K562 (cell line): ENCODE measurements around the gene DST. TPM values are rescaled to one million over a fixed set of nuclear protein-coding genes. Genes with fewer than 3 reads are reported as not detected.

Experiments used
- ATAC-seq: fragments of 200-7000 bp; cut with Tn5 transposase; 3 replicates; pipeline ENCODE4 v1.9.1; 2020; ENCODE audit warnings: moderate library complexity
- BruUV-seq: library from RNA; stranded (reverse); fragments of 400-500 nt; replicated peaks from 2 replicates; lab custom pipeline; 2021; lab: Mats Ljungman, UMichigan
- CTCF ChIA-PET: fragments of 300-600 bp; formaldehyde crosslinking; extraction: SDS; loops from one replicate; lab custom pipeline; 2021; ENCODE audit warnings: low intra/inter-chr PET ratio; lab: Yijun Ruan, JAX
- POLR2A ChIA-PET: fragments of 300-600, 350-650 bp; sonication (Branson Sonifier 250); formaldehyde crosslinking; extraction: SDS; loops from one replicate; lab custom pipeline; 2021; ENCODE audit warnings: antibody characterized with exemption, inconsistent platforms; lab: Yijun Ruan, JAX
- DNase-seq, 4 experiments: peaks; one replicate each; pipeline versions ENCODE4 v3.0.0 to v3.0.0-alpha.2; 2011 to 2018; ENCODE audit warnings: low spot score in 3 of 4, mixed read lengths in 3 of 4; ENCODE audit errors: extremely low read depth in 1 of 4
- FAIRE-seq: peaks from 2 replicates; lab custom pipeline; 2011; peaks lifted over from hg19 to GRCh38; lab: Jason Lieb, UNC
- H2AFZ ChIP-seq: 2 replicates; pipeline ENCODE4 v1.6.0; 2011; ENCODE audit warnings: low read depth, low read length, control low read depth, inconsistent platforms
- H3K27ac ChIP-seq: fragments of 200-600 bp; 3 replicates; pipeline ENCODE4 v1.8.0; 2011; ENCODE audit warnings: low read depth, mild to moderate bottlenecking, control low read depth, inconsistent platforms, low read length, moderate library complexity, mixed read lengths; ENCODE audit errors: extremely low read depth
- H3K27me3 ChIP-seq, 2 experiments: fragments of 300-600 bp in 1 of 2; 2 replicates in 1 of 2; 3 replicates in 1 of 2; pipeline versions ENCODE4 v1.6.0 to v1.8.0; 2011; ENCODE audit warnings: inconsistent platforms in 2 of 2, low read length in 2 of 2, mild to moderate bottlenecking in 1 of 2, mixed read lengths in 1 of 2, moderate library complexity in 1 of 2; ENCODE audit not compliant: control insufficient read depth in 2 of 2, insufficient read depth in 2 of 2
- H3K36me3 ChIP-seq: fragments of 300-600 bp; 3 replicates; pipeline ENCODE4 v1.8.0; 2011; ENCODE audit warnings: mild to moderate bottlenecking, low read length, inconsistent platforms; ENCODE audit not compliant: control insufficient read depth, insufficient read depth
- H3K4me1 ChIP-seq, 2 experiments: fragments of 200-600 bp in 1 of 2; replicated peaks in 1 of 2; 2 replicates in 1 of 2; 3 replicates in 1 of 2; pipeline versions ENCODE4 v1.5.1 to v1.8.0; 2011; ENCODE audit warnings: inconsistent platforms in 2 of 2, low read length in 2 of 2, mild to moderate bottlenecking in 1 of 2, mixed read lengths in 1 of 2, moderate library complexity in 1 of 2; ENCODE audit not compliant: control insufficient read depth in 2 of 2, insufficient read depth in 2 of 2
- H3K4me2 ChIP-seq: 2 replicates; pipeline ENCODE4 v1.6.1; 2011; ENCODE audit warnings: low read length, control low read depth, inconsistent platforms, mixed read lengths; ENCODE audit not compliant: insufficient read depth
- H3K4me3 ChIP-seq: fragments of 200-600 bp; sonication (generic), shearing (Covaris generic); 2 replicates; pipeline ENCODE4 v1.5.1; 2016; ENCODE audit warnings: control low read depth, inconsistent platforms
- H3K79me2 ChIP-seq: fragments of 200-600 bp; 3 replicates; pipeline ENCODE4 v1.8.0; 2011; ENCODE audit warnings: low read length, inconsistent platforms; ENCODE audit not compliant: control insufficient read depth, insufficient read depth
- H3K9ac ChIP-seq, 2 experiments: 2 replicates each; pipeline versions ENCODE4 v1.6.0 to v1.6.1; 2011; ENCODE audit warnings: low read depth in 2 of 2, low read length in 2 of 2, control low read depth in 1 of 2, inconsistent platforms in 1 of 2, mild to moderate bottlenecking in 1 of 2, mixed read lengths in 1 of 2; ENCODE audit not compliant: insufficient read depth in 1 of 2
- H3K9me1 ChIP-seq: one replicate; pipeline ENCODE4 v1.6.0; 2011; ENCODE audit warnings: inconsistent platforms, mild to moderate bottlenecking, low read length, moderate library complexity; ENCODE audit not compliant: control insufficient read depth, insufficient read depth
- H3K9me3 ChIP-seq: replicated peaks from 2 replicates; pipeline ENCODE4 v1.5.1; 2011; ENCODE audit warnings: low read depth, low read length, inconsistent platforms; ENCODE audit not compliant: control insufficient read depth, insufficient read depth
- H4K20me1 ChIP-seq: replicated peaks from 2 replicates; pipeline ENCODE4 v1.6.1; 2011; ENCODE audit warnings: low read length, inconsistent platforms, mixed read lengths; ENCODE audit not compliant: control insufficient read depth, insufficient read depth
- CEBPB ChIP-seq: fragments of 450-650 bp; IDR thresholded peaks from 2 replicates; pipeline ENCODE4 v1.6.1; 2016; ENCODE audit warnings: missing genetic modification characterization, missing compliant biosample characterization
- GABPA ChIP-seq: fragments of 200-800 bp; sonication (Bioruptor generic); conservative IDR thresholded peaks from 2 replicates; pipeline ENCODE4 v1.6.1; 2016; ENCODE audit warnings: low read depth, missing genetic modification characterization, missing compliant biosample characterization
- HLTF ChIP-seq: fragments of 450-650 bp; IDR thresholded peaks from 2 replicates; pipeline ENCODE4 v1.6.1; 2016
- HMBOX1 ChIP-seq: sonication (generic); IDR thresholded peaks from 2 replicates; pipeline ENCODE4 v1.6.1; 2016
- MCM2 ChIP-seq: fragments of 450-650 bp; IDR thresholded peaks from 2 replicates; pipeline ENCODE4 v1.6.1; 2017; ENCODE audit warnings: low read depth, mild to moderate bottlenecking
- MEF2D ChIP-seq: conservative IDR thresholded peaks from 2 replicates; pipeline ENCODE4 v1.6.1; 2016; ENCODE audit warnings: low read depth, missing genetic modification characterization, missing compliant biosample characterization
- MITF ChIP-seq: IDR thresholded peaks from 2 replicates; pipeline ENCODE4 v1.6.1; 2014; ENCODE audit warnings: antibody characterized with exemption
- MLX ChIP-seq, 2 experiments: fragments of 450-650 bp in 1 of 2; sonication (generic) in 1 of 2; formaldehyde crosslinking; conservative IDR thresholded peaks; 2 replicates each; pipeline versions ENCODE4 v1.4.0 to v1.8.1; 2020 to 2022; ENCODE audit warnings: mild to moderate bottlenecking in 1 of 2, missing genetic modification reagents in 1 of 2
- MXI1 ChIP-seq: IDR thresholded peaks from 2 replicates; pipeline ENCODE4 v1.6.1; 2011; ENCODE audit warnings: low read depth, mild to moderate bottlenecking, improper control_type of control experiment, low read length
- NFIC ChIP-seq: fragments of 450-650 bp; IDR thresholded peaks from 2 replicates; pipeline ENCODE4 v1.6.1; 2017; ENCODE audit warnings: mild to moderate bottlenecking, inconsistent platforms
- NFIX ChIP-seq: fragments of 250-450 bp; sonication (Bioruptor Pico); IDR thresholded peaks from 2 replicates; pipeline ENCODE4 v1.4.0; 2020; ENCODE audit warnings: low read depth, mild to moderate bottlenecking, moderate library complexity
- POLR3G ChIP-seq: IDR thresholded peaks from 2 replicates; pipeline ENCODE4 v1.6.1; 2011; ENCODE audit not compliant: insufficient read length, insufficient replicate concordance; ENCODE audit errors: extremely low read depth
- SMARCC2 ChIP-seq: fragments of 450-650 bp; IDR thresholded peaks from 2 replicates; pipeline ENCODE4 v1.6.1; 2017; ENCODE audit warnings: antibody characterized with exemption, moderate library complexity, mild to moderate bottlenecking, low read depth
- ZNF12 ChIP-seq: sonication (generic); formaldehyde crosslinking; IDR thresholded peaks from 2 replicates; pipeline ENCODE4 v1.4.0; 2020; ENCODE audit warnings: mild to moderate bottlenecking, missing genetic modification reagents
- ZNF143 ChIP-seq: sonication (generic); formaldehyde crosslinking; IDR thresholded peaks from 2 replicates; pipeline ENCODE4 v1.9.0; 2022; ENCODE audit warnings: mild to moderate bottlenecking, missing genetic modification reagents
- ZNF41 ChIP-seq: fragments of 250-450 bp; sonication (Bioruptor Pico); conservative IDR thresholded peaks from 2 replicates; pipeline ENCODE4 v1.4.0; 2020; ENCODE audit warnings: mild to moderate bottlenecking
- ZNF639 ChIP-seq, 2 experiments: fragments of 200-800 bp in 1 of 2; sonication (Bioruptor generic) in 1 of 2; sonication (generic) in 1 of 2; formaldehyde crosslinking in 1 of 2; IDR thresholded peaks in 1 of 2; conservative IDR thresholded peaks in 1 of 2; 2 replicates each; pipeline versions ENCODE4 v1.5.0 to v1.6.1; 2016 to 2020; ENCODE audit warnings: missing compliant biosample characterization in 1 of 2, missing genetic modification characterization in 1 of 2, missing genetic modification reagents in 1 of 2
- WGBS: fragments of 100-300 bp; shearing (Covaris generic); methylation state at CpG from one replicate; pipeline ENCODE4 v1.1.6; 2016; ENCODE audit warnings: low coverage, mixed read lengths; ENCODE audit not compliant: insufficient coverage; ENCODE audit errors: missing lambda C conversion rate; 5-methylcytosine and 5-hydroxymethylcytosine counted together
- in situ Hi-C: fragments of 300-500 bp; cut with MboI; formaldehyde crosslinking; loops from 4 replicates; pipeline ENCODE4 v1.15.0; 2018; ENCODE audit warnings: inconsistent platforms, mixed read lengths
- intact Hi-C: fragments of 100-400 bp; cut with micrococcal nuclease; formaldehyde crosslinking; loops from 2 replicates; pipeline ENCODE4 v1.14.2; 2022
- polyA plus RNA-seq, 8 experiments: library from polyadenylated mRNA; depleted of rRNA in 4 of 8; stranded (reverse) in 5 of 8; unstranded in 3 of 8; fragments of >200 nt; fragmentation: Nextera tagmentation in 2 of 8; fragmentation: Illumina TruSeq in 1 of 8; extraction: Ambion mirVana in 2 of 8; extraction: Trizol in 1 of 8; gene quantifications; 2 replicates each; pipeline versions ENCODE4 v1.2.1 to v1.2.3, GENCODE V29; 2011 to 2014; ENCODE audit warnings: inconsistent platforms in 1 of 8, missing spikeins in 1 of 8
- total RNA-seq, 7 experiments: library from RNA; depleted of rRNA in 6 of 7; stranded (reverse); fragments of >200 nt in 6 of 7; fragmentation: Illumina TruSeq in 2 of 7; extraction: Trizol in 2 of 7; gene quantifications; 2 replicates each; pipeline versions ENCODE4 v1.2.1 to v1.2.3, GENCODE V29; 2011 to 2021; ENCODE audit warnings: low replicate concordance in 1 of 7

The DST gene
- total and polyA plus RNA-seq, 9 of the 15 experiments (the other 6 are each of a cell fraction or from before 2014, with no cell fraction given), result 5.2 to 21.9 (median 13.3) TPM

GRCh38 chr6:56649782-56650181, 7.1 kb upstream of the DST start (continued):
- TF ChIP-seq ZNF41 (CRISPR knock-in tag) (no peak), MXI1 (no peak), MCM2 (no peak), MITF (no peak), POLR3G (no peak), GABPA (tag) (no peak), HLTF (no peak), ZNF12 (no peak)

GRCh38 chr6:56649053-56649769, 6.5 kb upstream of the DST start:
- Histone ChIP-seq H3K4me2 (no peak overlapping the region), H3K9me1 (no peaks in the 10 kb centered on the region), H3K4me3 (no peak overlapping the region), H3K9ac (no peak overlapping the region), H3K27ac (no peak overlapping the region), H3K9me3 (no peaks in the 10 kb centered on the region), H4K20me1 (no peaks in the 10 kb centered on the region), H3K27me3 (no peaks in the 10 kb centered on the region), H3K79me2 (no peaks in the 10 kb centered on the region), H2AFZ (no peak overlapping the region), H3K36me3 (no peaks in the 10 kb centered on the region; the same call in 2 of the 3 replicates), H3K4me1 (peaks cover 0 to 7% of the 10 kb centered on the region in 2 experiments; a peak in 1 of 5 replicates)
- FAIRE-seq, result no peak
- TF ChIP-seq MEF2D (tag) (peak; percentile 69; the same call in 1 of the 2 replicates), CEBPB (tag) (0 out of 2 replicates have a peak, but pooled peaks have one; percentile 26), NFIX (peak; percentile 80), NFIC (peak; percentile 87), ZNF143 (CRISPR knock-in tag) (no peak), ZNF639 (CRISPR knock-in tag; conservative IDR thresholded peaks at IDR 0.05 in 1 of 2, IDR thresholded peaks at IDR 0.05 in 1 of 2) (0 out of 4 replicates have a peak, but pooled peaks of 1 of the 2 experiments have one; percentile 21), MLX (CRISPR knock-in tag; conservative IDR thresholded peaks at IDR 0.05) (no peak), HMBOX1 (0 out of 2 replicates have a peak, but pooled peaks have one; percentile 37), SMARCC2 (no peak)
- in situ Hi-C loops (no loop called here), intact Hi-C loops (no loop called here)
- peak in 1 of 4 experiments; percentile 10 for DNase-seq
- WGBS, result 0% methylated on average over 1 of the region's 1 CpG
- no TSS peak for BruUV-seq
- no peak for ATAC-seq
- CTCF ChIA-PET, result no interaction called here
- POLR2A ChIA-PET, result interaction anchor here (0.6 kb wide), 1 partner anchor 1305 kb away, joined by 3 read pairs; no protein-coding TSS in a partner anchor
